Panc1 (cell line): ENCODE measurements around the gene CDH13. TPM values are rescaled to one million over a fixed set of nuclear protein-coding genes. Genes with fewer than 3 reads are reported as not detected.

Experiments used
- ATAC-seq: fragments of 200-7000 bp; cut with Tn5 transposase; 2 replicates; pipeline ENCODE4 v1.9.1; 2020; ENCODE audit warnings: mild to moderate bottlenecking, moderate library complexity
- BruUV-seq: library from RNA; stranded (reverse); fragments of 400-500 nt; replicated peaks from 2 replicates; lab custom pipeline; 2021; lab: Mats Ljungman, UMichigan
- CTCF ChIA-PET: fragments of 300-600 bp; sonication (Branson Sonifier 250); formaldehyde crosslinking; loops from one replicate; lab custom pipeline; 2022; ENCODE audit warnings: antibody characterized with exemption; lab: Charles Lee
- POLR2A ChIA-PET: fragments of 300-600 bp; sonication (Branson Sonifier 250); formaldehyde crosslinking; loops from one replicate; lab custom pipeline; 2022; ENCODE audit warnings: antibody characterized with exemption; lab: Charles Lee
- DNase-seq: peaks from one replicate; pipeline ENCODE4 v3.0.0-alpha.2; 2010; ENCODE audit warnings: low read depth, low spot score
- H3K27ac ChIP-seq: 2 replicates; pipeline ENCODE4 v1.5.1; 2011; ENCODE audit warnings: mild to moderate bottlenecking, low read length, inconsistent platforms
- H3K27me3 ChIP-seq: fragments of 200-500 bp; sonication (Bioruptor generic); 2 replicates; pipeline ENCODE4 v1.6.0; 2014; ENCODE audit warnings: low read length, inconsistent platforms; ENCODE audit not compliant: control insufficient read depth, insufficient read depth
- H3K36me3 ChIP-seq: fragments of 200-500 bp; sonication (Bioruptor generic); 2 replicates; pipeline ENCODE4 v1.5.1; 2014; ENCODE audit warnings: inconsistent platforms, mild to moderate bottlenecking, low read length, moderate library complexity; ENCODE audit not compliant: control insufficient read depth, insufficient read depth
- H3K4me1 ChIP-seq: 2 replicates; pipeline ENCODE4 v1.5.1; 2011; ENCODE audit warnings: inconsistent platforms, mild to moderate bottlenecking, low read length, moderate library complexity; ENCODE audit not compliant: control insufficient read depth, insufficient read depth
- H3K4me3 ChIP-seq, 2 experiments: 2 replicates each; pipeline ENCODE4 v1.5.1; 2011 to 2012; ENCODE audit warnings: low read depth in 2 of 2, low read length in 2 of 2, mild to moderate bottlenecking in 2 of 2, inconsistent platforms in 1 of 2, moderate library complexity in 1 of 2
- H3K9me3 ChIP-seq: fragments of 200-500 bp; sonication (Bioruptor generic); 2 replicates; pipeline ENCODE4 v1.5.1; 2014; ENCODE audit warnings: low read depth, mild to moderate bottlenecking, inconsistent platforms, low read length, moderate library complexity; ENCODE audit not compliant: control insufficient read depth, insufficient read depth
- CTCF ChIP-seq: fragments of 450-650 bp; IDR thresholded peaks from 2 replicates; pipeline ENCODE4 v1.5.1; 2017; ENCODE audit warnings: mild to moderate bottlenecking
- POLR2AphosphoS5 ChIP-seq: IDR thresholded peaks from 2 replicates; pipeline ENCODE4 v1.6.1; 2012; ENCODE audit warnings: mild to moderate bottlenecking, low read depth, low read length, moderate library complexity
- REST ChIP-seq, 2 experiments: IDR thresholded peaks; 2 replicates each; pipeline ENCODE4 v1.6.1; 2011 to 2012; ENCODE audit warnings: low read depth in 2 of 2, control low read depth in 1 of 2, low read length in 1 of 2, mild to moderate bottlenecking in 1 of 2, moderate library complexity in 1 of 2; ENCODE audit not compliant: insufficient read depth in 1 of 2
- SIN3A ChIP-seq: IDR thresholded peaks from 2 replicates; pipeline ENCODE4 v1.6.1; 2012; ENCODE audit warnings: low read depth, mild to moderate bottlenecking, low read length, moderate library complexity, borderline replicate concordance; ENCODE audit not compliant: insufficient read depth
- TCF7L2 ChIP-seq: IDR thresholded peaks from 2 replicates; pipeline ENCODE4 v1.6.1; 2011; ENCODE audit warnings: mild to moderate bottlenecking, low read depth, low read length, inconsistent platforms
- in situ Hi-C: cut with HindIII; loops from 2 replicates; pipeline ENCODE4 v1.10.0; 2016; ENCODE audit warnings: low sequenced_read_pairs, low pct_unique_long_range_greater_than_20kb
- intact Hi-C: fragments of 100-400 bp; cut with micrococcal nuclease; formaldehyde crosslinking; loops from one replicate; pipeline ENCODE4 v1.10.0; 2022; ENCODE audit not compliant: unreplicated experiment
- total RNA-seq: library from RNA; stranded (reverse); gene quantifications from one replicate; pipeline ENCODE4 v1.2.1, GENCODE V29; 2021; ENCODE audit not compliant: unreplicated experiment

Gene CDH13
- total RNA-seq, 1 experiment from 2014 or later: not detected

GRCh38 chr16:83066881-83067280 lies 440.1 kb downstream of the CDH13 start:
- ATAC-seq: no peak
- in situ Hi-C loops (no loop called here), intact Hi-C loops (no loop called here)
- Histone ChIP-seq H3K4me3 (no peak overlapping the region), H3K4me1 (no peaks in the 10 kb centered on the region), H3K27ac (no peak overlapping the region), H3K9me3 (no peaks in the 10 kb centered on the region), H3K36me3 (no peaks in the 10 kb centered on the region), H3K27me3 (no peaks in the 10 kb centered on the region)
- TF ChIP-seq CTCF: no peak
- no peak for TF ChIP-seq POLR2AphosphoS5
- no peak for TF ChIP-seq TCF7L2
- no peak for TF ChIP-seq SIN3A
- no peak for TF ChIP-seq REST (IDR thresholded peaks at IDR 0.05; ENCODE audit: insufficient read depth in 1 of 2, low read depth in 2 of 2, low read length in 1 of 2)
- no peak for DNase-seq
- CTCF ChIA-PET: no interaction called here
- POLR2A ChIA-PET: no interaction called here
- BruUV-seq: no TSS peak

GRCh38 chr16:83068686-83069085 lies 441.9 kb downstream of the CDH13 start:
- DNase-seq: no peak
- BruUV-seq: no TSS peak
- ATAC-seq: no peak
- in situ Hi-C loops: no loop called here
- ChIA-PET POLR2A (no interaction called here), CTCF (no interaction called here)
- TF ChIP-seq TCF7L2: no peak
- no peak for TF ChIP-seq CTCF
- no peak for TF ChIP-seq SIN3A
- no peak for TF ChIP-seq REST (IDR thresholded peaks at IDR 0.05; ENCODE audit: insufficient read depth in 1 of 2, low read depth in 2 of 2, low read length in 1 of 2)
- TF ChIP-seq POLR2AphosphoS5: no peak
- no peak overlapping the region for H3K4me3 ChIP-seq
- no peak overlapping the region for H3K27ac ChIP-seq
- H3K36me3 ChIP-seq: no peaks in the 10 kb centered on the region
- no peaks in the 10 kb centered on the region for H3K27me3 ChIP-seq
- intact Hi-C loops: no loop called here
- no peaks in the 10 kb centered on the region for H3K9me3 ChIP-seq
- no peaks in the 10 kb centered on the region for H3K4me1 ChIP-seq
